ENCODE data around the gene GABBR2. TPM values are rescaled to one million over a fixed set of nuclear protein-coding genes. Genes with fewer than 3 reads are reported as not detected.

Gene GABBR2
- polyA plus RNA-seq, 1 donor (not counting 4 experiments of a cell fraction or from before 2014, with no cell fraction given) = 0.01 TPM

DNA sequence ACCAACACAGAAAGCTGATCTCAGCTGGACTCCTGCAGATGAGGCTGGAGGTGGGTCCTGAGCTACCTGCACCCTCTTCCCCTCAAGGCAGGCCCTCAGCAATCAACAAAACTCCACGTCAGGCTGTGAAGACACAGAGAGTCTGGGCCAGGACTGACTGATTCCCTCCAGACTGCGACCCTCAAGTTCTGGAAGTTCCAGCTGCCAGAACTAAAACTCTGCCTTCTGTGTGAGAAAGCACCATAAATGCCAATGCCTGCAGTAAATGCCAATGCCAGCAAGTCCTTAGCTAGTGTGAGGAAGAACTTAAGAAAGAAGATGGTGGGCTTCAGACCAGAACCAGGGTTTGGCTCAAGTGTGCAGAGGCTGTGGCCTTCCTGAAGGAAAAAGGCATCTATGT lies 42.5 kb upstream of the GABBR2 start:
- dilution Hi-C loops (cut with MboI; ENCODE audit: extremely low pct_ligation_motif_present, low sequenced_read_pairs) = no loop called here
- H3K27me3 ChIP-seq (ENCODE audit: control insufficient read depth, extremely low read depth, insufficient read depth, low read length) = no peaks in the 10 kb centered on the region

DNA sequence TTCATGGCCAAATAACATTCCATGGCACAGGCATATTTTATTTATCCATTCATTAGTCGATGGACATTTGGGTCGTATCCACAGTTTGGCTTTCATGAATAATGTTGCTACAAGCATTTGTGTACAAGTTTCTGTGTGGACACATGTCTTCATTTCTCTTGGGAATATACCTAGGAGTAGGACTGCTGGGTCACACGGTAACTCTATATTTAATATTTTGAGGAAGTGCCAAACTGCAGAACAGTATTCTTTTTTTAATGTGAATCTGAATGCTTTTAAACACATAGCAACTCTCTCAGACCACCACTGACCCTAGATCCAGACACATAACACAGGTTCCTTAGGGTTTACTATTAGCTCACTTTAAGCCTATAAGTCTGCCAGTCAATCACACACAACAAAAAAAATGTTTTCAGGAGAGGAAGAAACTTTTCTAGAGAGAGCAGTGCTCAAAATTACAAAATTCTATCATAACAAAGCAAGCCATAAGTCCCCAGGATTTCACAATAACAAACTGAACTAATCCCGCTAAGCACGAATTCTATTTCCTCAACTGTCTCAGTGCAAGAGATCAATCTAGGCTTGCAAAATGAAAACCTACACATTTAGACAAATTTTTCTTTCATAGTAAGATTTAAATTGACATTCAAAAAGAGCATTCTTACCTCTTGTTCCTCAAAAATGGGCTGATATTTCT lies 41.8 kb upstream of the GABBR2 start:
- dilution Hi-C loops (cut with MboI; ENCODE audit: extremely low pct_ligation_motif_present, low sequenced_read_pairs) = no loop called here
- H3K79me2 ChIP-seq (ENCODE audit: control insufficient read depth, insufficient read depth, low read length) = no peaks in the 10 kb centered on the region
- no peak overlapping the region for H3K4me2 ChIP-seq (ENCODE audit: control insufficient read depth, extremely low read depth, insufficient read depth, low read depth, low read length)
- no peaks in the 10 kb centered on the region for H4K20me1 ChIP-seq (ENCODE audit: control insufficient read depth, extremely low read depth, insufficient read depth, low read length)
- H3K4me3 ChIP-seq (ENCODE audit: control insufficient read depth in 2 of 3, extremely low read depth in 1 of 3, insufficient read depth in 2 of 3, low read depth in 1 of 3, low read length in 3 of 3) = no peak overlapping the region
- H3K9ac ChIP-seq (ENCODE audit: control insufficient read depth, extremely low read depth, insufficient read depth, low read length) = no peak overlapping the region
- no peak overlapping the region for H3K27ac ChIP-seq (ENCODE audit: control insufficient read depth, insufficient read depth, low read length)
- H3K36me3 ChIP-seq (ENCODE audit: control insufficient read depth in 2 of 2, extremely low read depth in 1 of 2, insufficient read depth in 2 of 2, low read length in 2 of 2) = peaks cover 5 to 12% of the 10 kb centered on the region in 2 experiments
- H3K9me1 ChIP-seq (ENCODE audit: control insufficient read depth, extremely low read depth, insufficient read depth, low read length) = no peaks in the 10 kb centered on the region
- DNase-seq (ENCODE audit: low read depth, low spot score) = no peak
- H3K27me3 ChIP-seq (ENCODE audit: control insufficient read depth, extremely low read depth, insufficient read depth, low read length) = no peaks in the 10 kb centered on the region
- TF ChIP-seq, protein P1, sequence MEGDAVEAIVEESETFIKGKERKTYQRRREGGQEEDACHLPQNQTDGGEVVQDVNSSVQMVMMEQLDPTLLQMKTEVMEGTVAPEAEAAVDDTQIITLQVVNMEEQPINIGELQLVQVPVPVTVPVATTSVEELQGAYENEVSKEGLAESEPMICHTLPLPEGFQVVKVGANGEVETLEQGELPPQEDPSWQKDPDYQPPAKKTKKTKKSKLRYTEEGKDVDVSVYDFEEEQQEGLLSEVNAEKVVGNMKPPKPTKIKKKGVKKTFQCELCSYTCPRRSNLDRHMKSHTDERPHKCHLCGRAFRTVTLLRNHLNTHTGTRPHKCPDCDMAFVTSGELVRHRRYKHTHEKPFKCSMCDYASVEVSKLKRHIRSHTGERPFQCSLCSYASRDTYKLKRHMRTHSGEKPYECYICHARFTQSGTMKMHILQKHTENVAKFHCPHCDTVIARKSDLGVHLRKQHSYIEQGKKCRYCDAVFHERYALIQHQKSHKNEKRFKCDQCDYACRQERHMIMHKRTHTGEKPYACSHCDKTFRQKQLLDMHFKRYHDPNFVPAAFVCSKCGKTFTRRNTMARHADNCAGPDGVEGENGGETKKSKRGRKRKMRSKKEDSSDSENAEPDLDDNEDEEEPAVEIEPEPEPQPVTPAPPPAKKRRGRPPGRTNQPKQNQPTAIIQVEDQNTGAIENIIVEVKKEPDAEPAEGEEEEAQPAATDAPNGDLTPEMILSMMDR (optimal IDR thresholded peaks at IDR 0.05 in 1 of 3, IDR thresholded peaks at IDR 0.05 in 1 of 3, conservative IDR thresholded peaks at IDR 0.05 in 1 of 3; ENCODE audit: extremely low read depth in 1 of 3, insufficient read depth in 2 of 3, low read length in 3 of 3) = no peak
- TF ChIP-seq EZH2 (IDR thresholded peaks at IDR 0.05; ENCODE audit: low read length) = no peak
- no peaks in the 10 kb centered on the region for H3K9me3 ChIP-seq (ENCODE audit: control insufficient read depth, low read depth, low read length)
- no peaks in the 10 kb centered on the region for H3K4me1 ChIP-seq (ENCODE audit: control insufficient read depth, extremely low read depth, insufficient read depth, low read length)
- no peak for FAIRE-seq
- no peak overlapping the region for H2AFZ ChIP-seq (ENCODE audit: control insufficient read depth, low read length)

More for the DNA sequence above, 42.5 kb upstream of the GABBR2 start:
- Histone ChIP-seq H3K4me3 (ENCODE audit: control insufficient read depth in 2 of 3, extremely low read depth in 1 of 3, insufficient read depth in 2 of 3, low read depth in 1 of 3, low read length in 3 of 3) (no peak overlapping the region), H2AFZ (ENCODE audit: control insufficient read depth, low read length) (no peak overlapping the region), H3K4me2 (ENCODE audit: control insufficient read depth, extremely low read depth, insufficient read depth, low read depth, low read length) (no peak overlapping the region), H3K9ac (ENCODE audit: control insufficient read depth, extremely low read depth, insufficient read depth, low read length) (no peak overlapping the region), H3K79me2 (ENCODE audit: control insufficient read depth, insufficient read depth, low read length) (no peaks in the 10 kb centered on the region), H3K9me3 (ENCODE audit: control insufficient read depth, low read depth, low read length) (no peaks in the 10 kb centered on the region), H3K27ac (ENCODE audit: control insufficient read depth, insufficient read depth, low read length) (no peak overlapping the region), H3K4me1 (ENCODE audit: control insufficient read depth, extremely low read depth, insufficient read depth, low read length) (no peaks in the 10 kb centered on the region), H4K20me1 (ENCODE audit: control insufficient read depth, extremely low read depth, insufficient read depth, low read length) (no peaks in the 10 kb centered on the region), H3K36me3 (ENCODE audit: control insufficient read depth in 2 of 2, extremely low read depth in 1 of 2, insufficient read depth in 2 of 2, low read length in 2 of 2) (peaks cover 2 to 12% of the 10 kb centered on the region in 2 experiments), H3K9me1 (ENCODE audit: control insufficient read depth, extremely low read depth, insufficient read depth, low read length) (no peaks in the 10 kb centered on the region)
- TF ChIP-seq, protein P1 (optimal IDR thresholded peaks at IDR 0.05 in 1 of 3, IDR thresholded peaks at IDR 0.05 in 1 of 3, conservative IDR thresholded peaks at IDR 0.05 in 1 of 3; ENCODE audit: extremely low read depth in 1 of 3, insufficient read depth in 2 of 3, low read length in 3 of 3) = no peak
- no peak for TF ChIP-seq EZH2 (IDR thresholded peaks at IDR 0.05; ENCODE audit: low read length)
- FAIRE-seq (no peak), DNase-seq (ENCODE audit: low read depth, low spot score) (no peak)
